ENCODE results near the gene BUD23.
"Not testable (repeated sequence)": the region's sequence is repeated elsewhere in the genome, so short reads cannot be mapped to it uniquely, and the experiment has no call there.

- TF ChIP-seq, protein P1, sequence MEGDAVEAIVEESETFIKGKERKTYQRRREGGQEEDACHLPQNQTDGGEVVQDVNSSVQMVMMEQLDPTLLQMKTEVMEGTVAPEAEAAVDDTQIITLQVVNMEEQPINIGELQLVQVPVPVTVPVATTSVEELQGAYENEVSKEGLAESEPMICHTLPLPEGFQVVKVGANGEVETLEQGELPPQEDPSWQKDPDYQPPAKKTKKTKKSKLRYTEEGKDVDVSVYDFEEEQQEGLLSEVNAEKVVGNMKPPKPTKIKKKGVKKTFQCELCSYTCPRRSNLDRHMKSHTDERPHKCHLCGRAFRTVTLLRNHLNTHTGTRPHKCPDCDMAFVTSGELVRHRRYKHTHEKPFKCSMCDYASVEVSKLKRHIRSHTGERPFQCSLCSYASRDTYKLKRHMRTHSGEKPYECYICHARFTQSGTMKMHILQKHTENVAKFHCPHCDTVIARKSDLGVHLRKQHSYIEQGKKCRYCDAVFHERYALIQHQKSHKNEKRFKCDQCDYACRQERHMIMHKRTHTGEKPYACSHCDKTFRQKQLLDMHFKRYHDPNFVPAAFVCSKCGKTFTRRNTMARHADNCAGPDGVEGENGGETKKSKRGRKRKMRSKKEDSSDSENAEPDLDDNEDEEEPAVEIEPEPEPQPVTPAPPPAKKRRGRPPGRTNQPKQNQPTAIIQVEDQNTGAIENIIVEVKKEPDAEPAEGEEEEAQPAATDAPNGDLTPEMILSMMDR (IDR thresholded peaks at IDR 0.05 in 2 of 3, conservative IDR thresholded peaks at IDR 0.05 in 1 of 3; ENCODE audit: borderline replicate concordance in 1 of 3, insufficient read depth in 1 of 3, low read depth in 2 of 3, low read length in 2 of 3), result not testable (repeated sequence)
- TF ChIP-seq EZH2phosphoT487 (IDR thresholded peaks at IDR 0.05; ENCODE audit: borderline replicate concordance); POLR2AphosphoS5 (IDR thresholded peaks at IDR 0.05; ENCODE audit: low read depth, low read length); RAD21 (IDR thresholded peaks at IDR 0.05; ENCODE audit: low read depth): not testable (repeated sequence)
- TF ChIP-seq, protein P2, sequence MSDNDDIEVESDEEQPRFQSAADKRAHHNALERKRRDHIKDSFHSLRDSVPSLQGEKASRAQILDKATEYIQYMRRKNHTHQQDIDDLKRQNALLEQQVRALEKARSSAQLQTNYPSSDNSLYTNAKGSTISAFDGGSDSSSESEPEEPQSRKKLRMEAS (IDR thresholded peaks at IDR 0.05), result not testable (repeated sequence)
These were observed 22.8 kb upstream of the BUD23 start for GRCh38 chr7:73660594-73660993.
